GM12873 (cell line): Measurements from ENCODE around the gene DYNC1H1.
A peak's percentile ranks its signal among the peaks of the same experiment; 100 is the strongest.

Experiments used
- TF ChIP-seq, protein P1 (sequence below): IDR thresholded peaks from 2 replicates; pipeline ENCODE4 v1.5.1; 2012; ENCODE audit warnings: low read depth, mild to moderate bottlenecking, moderate library complexity, low read length, control low read depth; ENCODE audit not compliant: insufficient read depth; ENCODE audit errors: missing control alignments

The DYNC1H1 gene

GRCh38 chr14:102085948-102086708 is 121.8 kb downstream of the DYNC1H1 start:
- TF ChIP-seq, protein P1, sequence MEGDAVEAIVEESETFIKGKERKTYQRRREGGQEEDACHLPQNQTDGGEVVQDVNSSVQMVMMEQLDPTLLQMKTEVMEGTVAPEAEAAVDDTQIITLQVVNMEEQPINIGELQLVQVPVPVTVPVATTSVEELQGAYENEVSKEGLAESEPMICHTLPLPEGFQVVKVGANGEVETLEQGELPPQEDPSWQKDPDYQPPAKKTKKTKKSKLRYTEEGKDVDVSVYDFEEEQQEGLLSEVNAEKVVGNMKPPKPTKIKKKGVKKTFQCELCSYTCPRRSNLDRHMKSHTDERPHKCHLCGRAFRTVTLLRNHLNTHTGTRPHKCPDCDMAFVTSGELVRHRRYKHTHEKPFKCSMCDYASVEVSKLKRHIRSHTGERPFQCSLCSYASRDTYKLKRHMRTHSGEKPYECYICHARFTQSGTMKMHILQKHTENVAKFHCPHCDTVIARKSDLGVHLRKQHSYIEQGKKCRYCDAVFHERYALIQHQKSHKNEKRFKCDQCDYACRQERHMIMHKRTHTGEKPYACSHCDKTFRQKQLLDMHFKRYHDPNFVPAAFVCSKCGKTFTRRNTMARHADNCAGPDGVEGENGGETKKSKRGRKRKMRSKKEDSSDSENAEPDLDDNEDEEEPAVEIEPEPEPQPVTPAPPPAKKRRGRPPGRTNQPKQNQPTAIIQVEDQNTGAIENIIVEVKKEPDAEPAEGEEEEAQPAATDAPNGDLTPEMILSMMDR: no peak

DNA sequence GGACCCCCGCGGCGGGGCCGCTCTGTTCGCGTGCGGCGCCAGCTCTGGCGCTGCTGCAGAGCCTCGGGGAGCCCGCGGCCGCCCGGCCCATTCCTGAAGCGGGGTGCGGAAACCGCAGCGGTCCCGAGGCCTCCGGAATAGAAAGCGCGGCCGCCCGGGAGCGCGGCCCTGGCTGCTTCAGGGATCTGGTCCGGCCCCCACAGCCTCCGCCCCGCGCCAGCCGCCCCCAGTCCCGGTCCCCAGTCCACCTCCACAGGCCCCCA is 122.3 kb downstream of the DYNC1H1 start:
- TF ChIP-seq, protein P1: no peak

DNA sequence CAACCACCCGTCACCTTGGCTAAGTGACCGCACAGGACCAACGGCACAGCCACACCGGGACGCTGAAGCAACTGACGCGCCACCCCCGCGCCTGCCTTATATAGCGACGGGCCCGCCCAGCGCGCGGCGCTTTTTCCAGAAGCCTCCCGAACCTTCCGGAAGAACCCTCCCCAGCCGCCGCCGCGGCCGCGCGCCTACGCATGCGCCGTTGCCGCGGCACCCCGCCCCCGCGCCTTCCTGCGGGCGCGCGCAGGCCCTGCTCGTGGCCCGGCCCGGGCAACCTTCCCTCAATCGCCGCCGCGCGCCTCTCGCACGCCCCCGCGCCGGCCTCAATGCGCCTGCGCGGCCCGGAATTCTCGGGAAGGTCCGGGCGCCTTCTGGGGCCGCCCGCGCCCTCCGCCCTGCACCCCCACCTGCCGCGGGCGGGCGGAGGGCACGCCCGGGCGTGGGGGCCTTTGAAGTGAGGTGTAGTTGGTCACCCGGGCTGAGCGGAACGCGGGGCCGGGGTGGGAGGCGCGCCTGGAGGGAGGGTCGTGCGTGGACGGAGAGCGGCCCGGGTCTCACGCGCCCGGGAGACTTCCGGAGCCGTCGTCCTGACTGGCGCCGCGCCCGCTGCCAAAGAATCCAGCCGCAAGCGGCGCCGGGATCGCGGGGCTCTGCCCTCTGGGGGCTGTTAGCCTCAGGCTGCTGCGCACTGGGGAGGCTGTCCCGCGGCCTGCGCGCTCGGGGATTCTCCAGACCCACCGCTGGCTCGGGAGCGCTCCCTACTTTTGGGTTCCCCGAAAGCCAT is 122.8 kb downstream of the DYNC1H1 start, which contains the start of gene HSP90AA1:
Gene HSP90AA1 (minus strand): TSS at position 73 of the 790 bp plus-strand sequence. CDS start 666 bp downstream, outside the sequence.
- TF ChIP-seq, protein P1: peak; percentile 3

DNA sequence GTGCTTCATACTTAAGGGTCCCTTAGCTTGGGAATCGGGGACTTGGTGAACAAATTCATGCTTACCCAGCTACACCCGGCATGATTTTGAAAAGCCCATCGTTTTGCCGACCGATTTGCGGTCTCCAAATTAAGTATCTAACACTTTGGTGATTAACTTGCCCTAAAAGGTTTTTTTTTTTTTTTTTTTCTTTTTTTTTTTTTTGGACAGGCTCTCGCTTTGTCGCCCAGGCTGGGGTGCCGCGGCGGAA is 123.3 kb downstream of the DYNC1H1 start:
- TF ChIP-seq, protein P1: no peak

DNA sequence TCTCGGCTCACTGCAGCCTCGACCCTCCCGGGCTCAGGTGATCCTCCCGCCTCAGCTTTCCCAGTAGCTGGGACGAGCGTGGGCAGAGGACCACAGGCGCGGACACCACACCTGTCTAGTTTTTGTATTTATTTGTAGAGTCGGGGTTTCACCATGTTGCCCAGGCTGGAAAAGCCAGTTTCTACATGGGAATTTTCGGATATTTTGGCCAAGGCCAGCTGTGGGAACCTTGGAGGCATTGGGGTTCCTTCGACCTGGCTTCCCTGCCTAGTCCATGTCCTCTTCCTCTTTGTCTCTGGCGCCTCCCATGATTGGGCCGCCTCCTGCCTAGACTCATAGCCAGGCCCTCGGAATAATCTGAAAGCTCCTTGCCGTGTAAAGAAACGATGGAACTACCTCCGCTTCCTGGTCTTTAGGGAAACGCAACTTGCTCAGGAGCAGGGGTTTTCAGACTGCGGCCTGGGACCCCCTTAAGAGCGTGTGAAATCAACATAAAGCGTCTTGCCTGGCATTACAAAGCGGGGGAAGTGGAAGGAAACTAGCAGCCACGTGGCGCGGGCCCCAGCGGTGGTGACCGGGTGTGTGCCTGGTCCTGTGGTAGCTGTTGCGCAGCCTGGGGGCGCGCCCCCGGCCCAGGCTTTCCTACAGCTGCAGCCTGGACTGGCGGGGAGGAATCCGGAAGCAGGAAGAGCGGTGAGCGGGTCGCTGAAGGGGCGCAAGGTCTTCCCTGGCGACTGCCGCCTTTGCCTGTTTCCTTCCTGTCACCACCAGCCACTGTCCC is 123.8 kb downstream of the DYNC1H1 start:
- TF ChIP-seq, protein P1: no peak

- TF ChIP-seq, protein P1: no peak
Measured at GRCh38 chr14:102089621-102090343, 125.4 kb downstream of the DYNC1H1 start.

DNA sequence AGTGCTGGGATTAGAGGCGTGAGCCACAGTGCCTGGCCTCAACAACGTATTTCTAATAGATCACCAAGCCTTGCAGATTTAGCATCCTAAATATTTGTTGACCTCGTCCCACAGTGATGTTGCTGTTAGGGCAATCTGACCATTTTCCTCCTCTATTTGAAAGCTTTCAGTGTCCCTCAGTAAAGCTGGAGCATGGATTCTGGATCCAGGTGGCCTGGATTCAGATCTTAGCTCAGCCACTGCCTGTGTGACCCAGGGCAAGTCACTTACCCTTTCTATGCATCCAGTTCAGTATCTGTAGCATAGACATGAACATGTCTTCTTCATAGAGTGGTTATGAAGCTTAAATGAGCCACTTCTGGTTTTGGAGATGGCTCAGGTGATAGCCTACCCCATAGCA is 126.3 kb downstream of the DYNC1H1 start:
- TF ChIP-seq, protein P1: no peak
